Colonic mucosa (tissue), 4 donors: ENCODE data around the gene ZNF143. TPM values are rescaled to one million over a fixed set of nuclear protein-coding genes. Genes with fewer than 3 reads are reported as not detected.

Experiments
- DNase-seq: peaks from one replicate; pipeline ENCODE4 v3.0.0-alpha.2; 2020
- H3K27ac ChIP-seq: fragments of 200-600 bp; one replicate; pipeline ENCODE4 v1.8.0; 2021
- H3K27me3 ChIP-seq: fragments of 200-600 bp; one replicate; pipeline ENCODE4 v1.8.0; 2021
- H3K36me3 ChIP-seq: fragments of 200-600 bp; one replicate; pipeline ENCODE4 v1.8.0; 2021
- H3K4me1 ChIP-seq: fragments of 200-600 bp; one replicate; pipeline ENCODE4 v1.8.0; 2021; ENCODE audit warnings: mild to moderate bottlenecking
- H3K4me3 ChIP-seq: fragments of 200-600 bp; one replicate; pipeline ENCODE4 v1.8.0; 2021
- H3K9ac ChIP-seq, 2 donors: one replicate each; pipeline ENCODE4 v1.7.0; 2013; ENCODE audit warnings: control low read depth in 2 of 2, low read depth in 2 of 2, low read length in 2 of 2
- H3K9me3 ChIP-seq: fragments of 200-600 bp; one replicate; pipeline ENCODE4 v1.8.0; 2021
- intact Hi-C: fragments of 100-400 bp; cut with DNase I; formaldehyde crosslinking; loops from one replicate; pipeline ENCODE4 v1.14.1; 2022
- total RNA-seq, 2 donors: library from RNA; stranded (reverse); fragmentation: NEBNext Ultra II Directional in 1 of 2; extraction: Animal tissue kit (Norgen Biotek cat#: 25700) in 1 of 2; gene quantifications; one replicate each; pipeline ENCODE4 v1.2.1, GENCODE V29; 2021
- TF ChIP-seq, protein P1 (sequence below): fragments of 200-600 bp; IDR thresholded peaks from one replicate; pipeline ENCODE4 v1.8.0; 2022; ENCODE audit warnings: antibody characterized with exemption, mild to moderate bottlenecking
- donor health status: healthy.
- donor health status: DM: no; HTN: no; CAD: no.
- donor health status: DM: no; HTN: no; CAD: no.

ZNF143 gene
- total RNA-seq, 2 donors from 2014 or later: 18.0 to 22.2 TPM

DNA sequence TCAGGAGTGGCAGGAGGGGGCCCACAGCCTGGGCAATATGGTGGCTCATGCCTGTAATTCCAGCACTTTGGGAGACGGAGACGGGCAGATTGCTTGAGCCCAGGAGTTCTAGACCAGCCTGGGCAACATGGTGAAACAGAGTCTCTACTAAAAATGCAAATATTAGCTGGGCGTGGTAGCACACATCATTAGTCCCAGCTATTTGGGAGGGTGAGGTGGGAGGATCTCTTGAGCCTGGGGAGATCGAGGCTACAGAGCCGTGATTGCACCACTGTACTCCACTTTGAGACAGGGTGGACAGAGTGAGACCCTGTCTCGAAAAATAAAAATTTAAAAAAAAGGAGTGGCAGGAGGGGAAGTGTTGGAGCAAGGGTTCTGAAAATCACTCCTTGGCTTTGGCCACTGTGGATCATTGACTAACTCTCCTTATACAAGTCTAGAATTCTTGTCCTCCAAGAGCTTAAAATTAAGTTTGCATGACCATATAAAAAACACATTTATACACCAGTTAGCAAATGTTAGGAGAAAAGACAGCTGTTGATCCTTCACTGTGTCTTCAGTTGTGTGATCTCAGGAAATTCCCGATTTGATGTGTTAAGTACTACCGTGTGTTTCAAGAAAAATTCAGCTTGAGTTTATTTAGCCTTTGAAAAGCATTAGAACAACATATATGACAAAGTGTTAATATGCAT, 110.4 kb downstream of the ZNF143 start:
- intact Hi-C loops: loop anchor here (10.0 kb wide), 1 partner anchor 46 kb away; no protein-coding TSS in a partner anchor
- H3K4me1 ChIP-seq: peaks cover 4% of the 10 kb centered on the region
- TF ChIP-seq, protein P1, sequence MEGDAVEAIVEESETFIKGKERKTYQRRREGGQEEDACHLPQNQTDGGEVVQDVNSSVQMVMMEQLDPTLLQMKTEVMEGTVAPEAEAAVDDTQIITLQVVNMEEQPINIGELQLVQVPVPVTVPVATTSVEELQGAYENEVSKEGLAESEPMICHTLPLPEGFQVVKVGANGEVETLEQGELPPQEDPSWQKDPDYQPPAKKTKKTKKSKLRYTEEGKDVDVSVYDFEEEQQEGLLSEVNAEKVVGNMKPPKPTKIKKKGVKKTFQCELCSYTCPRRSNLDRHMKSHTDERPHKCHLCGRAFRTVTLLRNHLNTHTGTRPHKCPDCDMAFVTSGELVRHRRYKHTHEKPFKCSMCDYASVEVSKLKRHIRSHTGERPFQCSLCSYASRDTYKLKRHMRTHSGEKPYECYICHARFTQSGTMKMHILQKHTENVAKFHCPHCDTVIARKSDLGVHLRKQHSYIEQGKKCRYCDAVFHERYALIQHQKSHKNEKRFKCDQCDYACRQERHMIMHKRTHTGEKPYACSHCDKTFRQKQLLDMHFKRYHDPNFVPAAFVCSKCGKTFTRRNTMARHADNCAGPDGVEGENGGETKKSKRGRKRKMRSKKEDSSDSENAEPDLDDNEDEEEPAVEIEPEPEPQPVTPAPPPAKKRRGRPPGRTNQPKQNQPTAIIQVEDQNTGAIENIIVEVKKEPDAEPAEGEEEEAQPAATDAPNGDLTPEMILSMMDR: no peak

DNA sequence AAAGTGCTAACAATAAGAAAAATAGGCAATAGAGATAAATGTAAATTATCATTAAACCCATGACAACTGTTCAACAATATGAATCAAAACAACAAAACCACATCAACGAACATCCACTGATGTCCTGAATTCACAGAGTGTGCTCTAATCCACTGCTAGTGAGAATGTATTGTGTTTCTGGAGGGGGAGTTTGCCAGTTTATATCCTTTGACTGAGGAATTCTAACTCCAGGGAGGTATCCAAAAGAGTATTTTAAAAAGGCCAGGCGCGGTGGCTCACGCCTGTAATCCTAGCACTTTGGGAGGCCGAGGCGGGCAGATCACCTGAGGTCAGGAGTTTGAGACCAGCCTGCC, 110.9 kb downstream of the ZNF143 start:
- TF ChIP-seq, protein P1: no peak
- Histone ChIP-seq H3K9ac (no peak overlapping the region), H3K9me3 (no peaks in the 10 kb centered on the region), H3K4me1 (peaks cover 4% of the 10 kb centered on the region), H3K36me3 (no peaks in the 10 kb centered on the region), H3K27me3 (no peaks in the 10 kb centered on the region), H3K27ac (no peak overlapping the region), H3K4me3 (no peak overlapping the region)
- intact Hi-C loops: loop anchor here (10.0 kb wide), 1 partner anchor 47 kb away; no protein-coding TSS in a partner anchor
- DNase-seq: no peak

More for the DNA sequence above, 110.4 kb downstream of the ZNF143 start:
- H3K27ac ChIP-seq: no peak overlapping the region
- no peaks in the 10 kb centered on the region for H3K9me3 ChIP-seq
- H3K9ac ChIP-seq: no peak overlapping the region
- no peak for DNase-seq
- no peaks in the 10 kb centered on the region for H3K36me3 ChIP-seq
- no peak overlapping the region for H3K4me3 ChIP-seq
- no peaks in the 10 kb centered on the region for H3K27me3 ChIP-seq

DNA sequence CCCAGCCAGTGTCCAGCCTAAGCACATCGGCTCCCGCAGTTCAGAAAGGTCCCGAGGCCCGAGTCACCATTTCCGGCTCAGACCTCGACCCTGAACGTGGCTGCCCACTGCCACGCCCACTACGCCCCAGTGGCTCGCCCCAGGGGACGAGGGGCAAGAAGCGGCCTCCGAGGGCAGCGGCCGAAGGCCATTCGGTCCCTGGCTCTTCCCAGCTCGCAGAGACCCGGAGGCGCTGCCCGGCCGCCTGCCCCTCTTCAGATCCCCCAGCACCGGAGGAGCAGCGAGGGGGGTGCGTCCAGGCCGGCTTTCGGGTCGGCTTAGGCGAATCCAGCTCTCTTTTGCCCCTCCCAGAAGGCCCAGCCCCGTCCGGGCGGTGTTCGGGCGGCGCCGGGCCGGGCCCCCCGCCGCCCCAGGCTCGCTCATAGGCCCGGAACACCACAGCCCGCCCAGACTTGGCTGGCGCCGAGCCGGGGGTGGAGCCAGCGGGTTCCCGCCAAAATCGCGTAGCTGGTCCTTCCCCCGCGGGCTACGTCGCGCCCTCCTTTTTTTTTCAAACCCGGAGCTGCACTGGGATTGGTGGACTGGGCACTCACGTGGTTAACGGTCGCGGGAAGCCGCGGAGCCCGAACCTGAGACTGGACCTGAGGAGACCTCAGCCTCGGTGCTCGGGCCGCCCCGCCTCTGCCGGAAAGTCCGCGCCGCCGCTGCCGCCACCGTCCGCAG, 112.4 kb downstream of the ZNF143 start, which contains the start of gene WEE1:
TSS of gene WEE1 (plus strand) at position 619 of the 723 bp plus-strand sequence. CDS start 264 bp downstream, outside the sequence.
- Histone ChIP-seq H3K36me3 (no peaks in the 10 kb centered on the region), H3K4me3 (peak within 1 kb of the TSS; percentile 72), H3K27ac (peak within 1 kb of the TSS; percentile 94), H3K27me3 (no peaks in the 10 kb centered on the region), H3K4me1 (peaks cover 4% of the 10 kb centered on the region), H3K9me3 (no peaks in the 10 kb centered on the region), H3K9ac (peak within 1 kb of the TSS; percentile 83 to 97)
- TF ChIP-seq, protein P1: no peak
- intact Hi-C loops: loop anchor here (10.0 kb wide), 1 partner anchor 48 kb away; no protein-coding TSS in a partner anchor
- DNase-seq: peak; percentile 99

DNA sequence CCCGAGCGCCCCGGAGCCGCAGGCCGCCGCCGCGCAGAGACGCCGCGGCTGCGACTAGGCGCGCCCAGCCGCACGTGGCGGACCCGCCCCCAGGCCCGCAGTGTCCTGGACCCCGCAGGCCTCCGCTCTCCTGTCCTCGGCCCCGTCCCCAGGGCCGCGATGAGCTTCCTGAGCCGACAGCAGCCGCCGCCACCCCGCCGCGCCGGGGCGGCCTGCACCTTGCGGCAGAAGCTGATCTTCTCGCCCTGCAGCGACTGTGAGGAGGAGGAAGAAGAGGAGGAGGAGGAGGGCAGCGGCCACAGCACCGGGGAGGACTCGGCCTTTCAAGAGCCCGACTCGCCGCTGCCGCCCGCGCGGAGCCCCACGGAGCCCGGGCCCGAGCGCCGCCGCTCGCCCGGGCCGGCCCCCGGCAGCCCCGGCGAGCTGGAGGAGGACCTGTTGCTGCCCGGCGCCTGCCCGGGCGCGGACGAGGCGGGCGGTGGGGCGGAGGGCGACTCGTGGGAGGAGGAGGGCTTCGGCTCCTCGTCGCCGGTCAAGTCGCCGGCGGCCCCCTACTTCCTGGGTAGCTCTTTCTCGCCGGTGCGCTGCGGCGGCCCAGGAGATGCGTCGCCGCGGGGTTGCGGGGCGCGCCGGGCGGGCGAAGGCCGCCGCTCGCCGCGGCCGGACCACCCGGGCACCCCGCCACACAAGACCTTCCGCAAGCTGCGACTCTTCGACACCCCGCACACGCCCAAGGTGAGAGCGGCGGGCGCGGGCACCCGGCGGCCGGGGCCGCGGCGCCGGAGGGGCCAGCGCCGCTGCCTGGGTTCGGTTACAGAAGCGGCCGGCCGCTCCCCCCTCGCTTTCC, 113.2 kb downstream of the ZNF143 start:
- Histone ChIP-seq H3K36me3 (no peaks in the 10 kb centered on the region), H3K27me3 (no peaks in the 10 kb centered on the region), H3K4me3 (peak overlapping the region; percentile 72), H3K27ac (peak overlapping the region; percentile 94), H3K4me1 (peaks cover 4% of the 10 kb centered on the region), H3K9ac (peak overlapping the region; percentile 83 to 97), H3K9me3 (no peaks in the 10 kb centered on the region)
- TF ChIP-seq, protein P1: no peak
- intact Hi-C loops: loop anchor here (10.0 kb wide), 1 partner anchor 49 kb away; no protein-coding TSS in a partner anchor
- peak; percentile 26 for DNase-seq
